NK-92 treated with Interleukin-12 subunit alpha and Interleukin-12 subunit beta, amount 100 ng/mL, for 24 hours (cell line): Measurements from ENCODE around the gene IKZF4.
"Not testable (repeated sequence)": the region's sequence is repeated elsewhere in the genome, so short reads cannot be mapped to it uniquely, and the experiment has no call there.

ENCODE experiments used
- DNase-seq: peaks from one replicate; lab custom pipeline; 2025; lab: John Stamatoyannopoulos, UW

IKZF4 gene

GRCh38 chr12:55999522-55999921 is 21.3 kb upstream of the IKZF4 start:
- not testable (repeated sequence) for DNase-seq

- DNase-seq, result not testable (repeated sequence)
Measured at GRCh38 chr12:55999999-56000540, 20.8 kb upstream of the IKZF4 start.

- no peak for DNase-seq
Measured at GRCh38 chr12:56001487-56002100, 19.2 kb upstream of the IKZF4 start.

DNA sequence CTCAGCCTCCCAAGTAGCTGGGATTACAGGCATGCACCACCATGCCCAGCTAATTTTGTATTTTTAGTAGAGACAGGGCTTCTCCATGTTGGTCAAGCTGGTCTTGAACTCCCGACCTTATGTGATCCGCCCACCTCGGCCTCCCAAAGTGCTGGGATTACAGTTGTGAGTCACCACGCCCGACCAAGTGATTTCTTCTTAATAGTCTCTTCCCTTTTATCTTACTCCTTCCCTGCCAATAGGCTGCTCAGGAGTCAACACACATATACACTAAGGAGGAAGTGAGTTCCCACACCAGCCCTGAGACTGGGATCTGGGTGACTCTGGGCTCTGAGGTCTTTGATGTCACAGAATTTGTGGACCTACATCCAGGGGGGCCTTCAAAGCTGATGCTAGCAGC is 17.5 kb upstream of the IKZF4 start:
- not testable (repeated sequence) for DNase-seq

- DNase-seq, result no peak
Measured at GRCh38 chr12:56004211-56004610, 16.6 kb upstream of the IKZF4 start.

GRCh38 chr12:56007564-56008559 is 13.0 kb upstream of the IKZF4 start:
- peak; percentile 45 for DNase-seq

GRCh38 chr12:56010111-56010570 is 10.7 kb upstream of the IKZF4 start:
- no peak for DNase-seq

DNA sequence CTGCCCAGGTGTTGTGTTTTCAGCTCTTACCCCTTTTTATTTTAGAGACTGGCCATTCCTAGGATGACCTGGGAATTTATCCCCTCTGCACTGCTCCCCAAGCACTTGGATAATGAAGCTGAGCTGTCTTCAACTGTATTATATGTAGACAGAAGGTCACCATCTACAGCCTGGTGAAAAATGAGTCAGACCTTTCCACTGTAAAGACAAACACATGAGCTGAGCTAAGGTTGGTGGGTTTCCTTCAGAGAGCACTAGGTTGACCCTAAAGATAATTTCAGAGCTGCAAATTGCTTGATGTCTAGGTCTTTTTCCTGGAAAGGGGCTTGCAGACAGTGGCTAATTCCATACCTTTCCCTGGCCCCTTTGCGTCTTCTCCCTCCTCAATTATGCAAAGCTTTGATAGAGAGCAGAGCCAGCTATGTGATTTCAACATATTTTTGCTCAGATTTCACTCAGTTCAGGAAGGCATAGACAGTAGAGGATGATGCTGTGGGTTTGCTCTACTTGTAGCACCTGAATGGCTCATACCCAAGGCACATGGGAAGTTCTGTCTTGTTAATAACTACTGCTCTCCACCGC is 9.2 kb upstream of the IKZF4 start:
- DNase-seq, result no peak

DNA sequence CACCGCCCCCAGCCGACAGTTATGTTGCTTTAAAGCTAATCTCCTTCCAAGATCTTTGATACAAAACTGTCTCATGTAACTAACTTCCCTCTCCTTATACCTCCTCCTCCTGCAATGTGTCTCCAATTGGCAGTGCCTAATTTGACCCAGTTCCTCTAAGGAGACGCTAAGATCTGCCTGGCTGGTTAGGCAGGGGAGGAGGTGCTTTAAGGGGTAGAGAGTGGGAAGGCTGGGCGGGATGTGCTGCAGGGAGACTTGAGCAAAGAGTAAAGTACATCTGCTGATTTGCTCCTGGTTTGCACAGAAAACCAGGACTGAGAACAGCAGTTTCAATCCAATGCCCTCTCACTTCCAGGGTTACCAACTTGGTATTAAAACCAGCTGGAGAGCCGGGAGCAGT is 7.4 kb upstream of the IKZF4 start:
- DNase-seq, result no peak

DNA sequence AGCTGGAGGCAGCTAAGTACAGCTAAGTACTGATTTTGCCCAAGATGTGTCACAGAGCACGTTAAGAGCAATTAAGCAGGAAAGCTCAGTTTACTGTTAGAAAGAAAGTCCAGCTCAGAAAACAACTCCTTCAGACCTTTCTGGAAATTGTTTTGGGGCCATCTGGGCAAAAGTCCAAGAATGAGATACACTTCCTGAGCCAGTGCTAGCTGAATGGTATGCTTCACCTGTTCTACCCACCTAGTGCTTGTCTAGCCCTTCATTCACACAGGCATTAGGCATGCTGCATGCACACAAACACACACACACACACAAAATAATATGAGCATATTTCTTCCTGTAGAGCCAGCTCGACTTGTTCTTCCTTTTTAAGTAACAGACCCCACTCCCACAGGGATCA is 6.6 kb upstream of the IKZF4 start:
- no peak for DNase-seq

- DNase-seq, result no peak
Measured at GRCh38 chr12:56017181-56017580, 3.7 kb upstream of the IKZF4 start.

DNA sequence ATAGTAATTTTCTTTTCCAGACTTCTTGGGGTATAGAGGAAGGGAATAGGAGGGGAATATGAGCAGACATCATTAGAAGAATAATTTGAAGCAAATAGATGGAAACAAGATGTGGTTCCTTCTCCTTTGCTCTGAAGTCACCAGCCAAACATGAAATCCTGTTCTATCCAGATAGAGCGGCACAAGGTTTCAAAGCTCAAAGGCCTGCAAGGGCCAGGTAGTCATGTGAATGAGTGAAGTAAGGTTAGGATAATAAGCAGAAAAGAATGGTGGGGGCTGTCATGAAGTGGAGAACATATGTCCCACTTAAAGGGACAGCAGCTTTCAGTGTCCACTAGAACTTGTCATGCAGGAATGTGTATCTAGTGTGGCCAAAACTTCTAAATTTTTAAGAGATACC is 2.5 kb upstream of the IKZF4 start:
- no peak for DNase-seq

- no peak for DNase-seq
Measured at GRCh38 chr12:56021889-56022497, 1.1 kb downstream of the IKZF4 start.

DNA sequence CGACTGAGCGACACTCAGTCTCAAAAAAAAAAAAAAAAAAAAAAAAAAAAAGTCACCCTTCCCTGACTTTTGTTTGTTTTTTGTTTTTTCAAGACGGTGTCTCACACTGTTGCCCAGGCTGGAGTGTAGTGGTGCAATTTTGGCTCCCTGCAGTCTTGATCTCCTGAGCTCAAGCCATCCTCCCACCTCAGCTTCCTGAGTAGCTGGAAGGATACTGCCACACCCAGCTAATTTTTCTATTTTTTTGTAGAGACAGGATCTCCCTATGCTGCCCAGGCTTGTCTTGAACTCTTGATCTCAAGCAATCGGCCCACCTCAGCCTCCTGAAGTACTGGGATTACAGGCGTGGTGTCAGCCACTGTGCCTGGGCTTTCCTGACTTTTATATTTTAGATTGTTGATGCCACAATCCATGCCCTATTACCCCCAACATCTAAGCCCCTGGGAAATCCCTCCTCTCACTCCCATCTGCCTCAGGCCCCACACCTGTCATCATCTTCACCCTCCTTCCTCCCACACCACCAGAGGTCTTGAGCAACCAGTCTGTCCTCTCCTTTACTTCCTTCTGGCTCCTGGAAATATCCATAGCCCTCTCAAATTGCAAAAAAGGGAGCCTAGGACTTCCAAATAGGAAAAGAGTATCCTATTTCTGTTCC is 7.8 kb downstream of the IKZF4 start:
- no peak for DNase-seq

DNA sequence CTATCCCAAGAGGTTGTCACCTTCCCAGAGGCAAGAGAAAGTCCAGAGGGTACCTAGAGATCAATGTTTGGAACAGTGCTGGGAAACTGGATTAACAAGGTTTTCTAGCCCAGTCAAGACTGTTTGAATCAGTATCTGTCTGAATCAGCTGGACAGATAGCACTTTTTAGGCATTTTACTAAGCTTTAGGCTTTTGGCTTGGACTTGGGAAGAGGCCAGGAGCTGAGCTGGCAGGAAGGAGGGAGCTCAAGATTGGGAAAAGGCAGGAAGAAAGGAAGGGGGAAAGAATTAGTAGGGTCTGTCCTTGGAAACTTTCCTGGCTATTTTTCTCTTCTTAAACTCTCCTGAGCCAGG is 8.3 kb downstream of the IKZF4 start:
- DNase-seq, result no peak

DNA sequence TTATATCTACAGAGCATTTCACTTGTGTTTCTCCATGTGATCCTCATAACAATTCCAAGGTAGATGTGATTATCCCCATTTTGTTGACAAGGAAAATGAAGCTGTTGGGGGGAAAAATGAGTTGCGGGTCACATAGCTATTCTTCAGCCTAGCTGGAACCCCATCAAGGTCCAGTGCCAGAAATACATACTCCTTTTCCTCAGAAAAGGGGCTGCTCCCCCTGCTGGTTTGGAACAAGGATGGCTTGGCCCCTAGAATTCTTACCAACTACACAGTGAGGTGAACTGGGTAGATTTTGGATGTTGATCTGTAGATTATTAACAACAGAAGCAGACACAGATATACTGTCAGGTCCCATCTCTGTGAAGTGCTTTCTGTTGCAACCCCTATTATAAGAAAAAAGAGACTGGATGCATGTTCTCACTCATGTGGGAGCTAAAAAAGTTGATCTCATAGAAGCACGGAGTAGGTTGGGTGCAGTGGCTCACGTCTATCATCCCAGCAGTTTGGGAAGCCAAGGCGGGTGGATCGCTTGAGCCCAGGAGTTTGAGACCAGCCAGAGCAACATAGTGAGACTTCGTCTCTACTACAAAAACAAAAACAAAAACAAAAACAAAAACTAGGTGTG is 8.9 kb downstream of the IKZF4 start:
- DNase-seq, result no peak

- DNase-seq, result no peak
Measured at GRCh38 chr12:56031987-56032386, 11.1 kb downstream of the IKZF4 start.

GRCh38 chr12:56034586-56035332 is 13.9 kb downstream of the IKZF4 start:
- no peak for DNase-seq

GRCh38 chr12:56037161-56037560 is 16.3 kb downstream of the IKZF4 start:
- DNase-seq, result no peak

DNA sequence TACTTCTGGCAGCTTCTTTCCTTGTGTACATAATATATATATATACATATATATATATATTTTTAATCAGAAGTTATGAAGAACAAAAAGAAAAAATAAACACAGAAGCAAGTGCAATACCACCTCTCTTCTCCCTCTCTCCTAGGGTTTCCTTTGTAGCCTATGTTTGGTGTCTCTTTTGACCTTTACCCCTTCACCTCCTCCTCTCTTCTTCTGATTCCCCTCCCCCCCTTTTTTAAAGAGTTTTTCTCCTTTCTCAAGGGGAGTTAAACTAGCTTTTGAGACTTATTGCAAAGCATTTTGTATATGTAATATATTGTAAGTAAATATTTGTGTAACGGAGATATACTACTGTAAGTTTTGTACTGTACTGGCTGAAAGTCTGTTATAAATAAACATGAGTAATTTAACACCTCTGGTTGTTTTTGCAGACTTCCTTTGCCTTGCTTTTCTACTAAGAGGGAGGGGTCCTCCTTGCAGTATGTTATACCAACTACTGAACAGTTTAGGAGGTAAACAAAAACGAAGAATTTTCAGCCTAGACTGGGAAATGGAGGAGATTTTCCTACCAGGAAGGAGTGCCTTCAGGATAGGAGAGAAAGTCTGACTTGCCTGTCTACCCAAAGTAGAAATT is 17.3 kb downstream of the IKZF4 start:
- no peak for DNase-seq
